K562 (cell line): ENCODE results near the gene ULK2. TPM values are rescaled to one million over a fixed set of nuclear protein-coding genes. Genes with fewer than 3 reads are reported as not detected.

Experiments
- ATAC-seq: fragments of 200-7000 bp; cut with Tn5 transposase; 3 replicates; pipeline ENCODE4 v1.9.1; 2020; ENCODE audit warnings: moderate library complexity
- BruUV-seq: library from RNA; stranded (reverse); fragments of 400-500 nt; replicated peaks from 2 replicates; lab custom pipeline; 2021; lab: Mats Ljungman, UMichigan
- CTCF ChIA-PET: fragments of 300-600 bp; formaldehyde crosslinking; extraction: SDS; loops from one replicate; lab custom pipeline; 2021; ENCODE audit warnings: low intra/inter-chr PET ratio; lab: Yijun Ruan, JAX
- POLR2A ChIA-PET: fragments of 300-600, 350-650 bp; sonication (Branson Sonifier 250); formaldehyde crosslinking; extraction: SDS; loops from one replicate; lab custom pipeline; 2021; ENCODE audit warnings: antibody characterized with exemption, inconsistent platforms; lab: Yijun Ruan, JAX
- DNase-seq, 4 experiments: peaks; one replicate each; pipeline versions ENCODE4 v3.0.0 to v3.0.0-alpha.2; 2011 to 2018; ENCODE audit warnings: low spot score in 3 of 4, mixed read lengths in 3 of 4; ENCODE audit errors: extremely low read depth in 1 of 4
- FAIRE-seq: peaks from 2 replicates; lab custom pipeline; 2011; peaks lifted over from hg19 to GRCh38; lab: Jason Lieb, UNC
- H2AFZ ChIP-seq: 2 replicates; pipeline ENCODE4 v1.6.0; 2011; ENCODE audit warnings: low read depth, low read length, control low read depth, inconsistent platforms
- H3K27ac ChIP-seq: fragments of 200-600 bp; 3 replicates; pipeline ENCODE4 v1.8.0; 2011; ENCODE audit warnings: low read depth, mild to moderate bottlenecking, control low read depth, inconsistent platforms, low read length, moderate library complexity, mixed read lengths; ENCODE audit errors: extremely low read depth
- H3K27me3 ChIP-seq, 2 experiments: fragments of 300-600 bp in 1 of 2; 2 replicates in 1 of 2; 3 replicates in 1 of 2; pipeline versions ENCODE4 v1.6.0 to v1.8.0; 2011; ENCODE audit warnings: inconsistent platforms in 2 of 2, low read length in 2 of 2, mild to moderate bottlenecking in 1 of 2, mixed read lengths in 1 of 2, moderate library complexity in 1 of 2; ENCODE audit not compliant: control insufficient read depth in 2 of 2, insufficient read depth in 2 of 2
- H3K36me3 ChIP-seq: fragments of 300-600 bp; 3 replicates; pipeline ENCODE4 v1.8.0; 2011; ENCODE audit warnings: mild to moderate bottlenecking, low read length, inconsistent platforms; ENCODE audit not compliant: control insufficient read depth, insufficient read depth
- H3K4me1 ChIP-seq, 2 experiments: fragments of 200-600 bp in 1 of 2; replicated peaks in 1 of 2; 2 replicates in 1 of 2; 3 replicates in 1 of 2; pipeline versions ENCODE4 v1.5.1 to v1.8.0; 2011; ENCODE audit warnings: inconsistent platforms in 2 of 2, low read length in 2 of 2, mild to moderate bottlenecking in 1 of 2, mixed read lengths in 1 of 2, moderate library complexity in 1 of 2; ENCODE audit not compliant: control insufficient read depth in 2 of 2, insufficient read depth in 2 of 2
- H3K4me2 ChIP-seq: 2 replicates; pipeline ENCODE4 v1.6.1; 2011; ENCODE audit warnings: low read length, control low read depth, inconsistent platforms, mixed read lengths; ENCODE audit not compliant: insufficient read depth
- H3K4me3 ChIP-seq: fragments of 200-600 bp; sonication (generic), shearing (Covaris generic); 2 replicates; pipeline ENCODE4 v1.5.1; 2016; ENCODE audit warnings: control low read depth, inconsistent platforms
- H3K79me2 ChIP-seq: fragments of 200-600 bp; 3 replicates; pipeline ENCODE4 v1.8.0; 2011; ENCODE audit warnings: low read length, inconsistent platforms; ENCODE audit not compliant: control insufficient read depth, insufficient read depth
- H3K9ac ChIP-seq, 2 experiments: 2 replicates each; pipeline versions ENCODE4 v1.6.0 to v1.6.1; 2011; ENCODE audit warnings: low read depth in 2 of 2, low read length in 2 of 2, control low read depth in 1 of 2, inconsistent platforms in 1 of 2, mild to moderate bottlenecking in 1 of 2, mixed read lengths in 1 of 2; ENCODE audit not compliant: insufficient read depth in 1 of 2
- H3K9me1 ChIP-seq: one replicate; pipeline ENCODE4 v1.6.0; 2011; ENCODE audit warnings: inconsistent platforms, mild to moderate bottlenecking, low read length, moderate library complexity; ENCODE audit not compliant: control insufficient read depth, insufficient read depth
- H3K9me3 ChIP-seq: replicated peaks from 2 replicates; pipeline ENCODE4 v1.5.1; 2011; ENCODE audit warnings: low read depth, low read length, inconsistent platforms; ENCODE audit not compliant: control insufficient read depth, insufficient read depth
- H4K20me1 ChIP-seq: replicated peaks from 2 replicates; pipeline ENCODE4 v1.6.1; 2011; ENCODE audit warnings: low read length, inconsistent platforms, mixed read lengths; ENCODE audit not compliant: control insufficient read depth, insufficient read depth
- CBFA2T2 ChIP-seq: fragments of 450-650 bp; conservative IDR thresholded peaks from 2 replicates; pipeline ENCODE4 v1.6.1; 2017; ENCODE audit warnings: mild to moderate bottlenecking
- HES1 ChIP-seq: fragments of 450-650 bp; IDR thresholded peaks from 2 replicates; pipeline ENCODE4 v1.6.1; 2016; ENCODE audit warnings: low read depth, mild to moderate bottlenecking, moderate library complexity
- ILK ChIP-seq: fragments of 450-650 bp; IDR thresholded peaks from 2 replicates; pipeline ENCODE4 v1.6.1; 2016; ENCODE audit warnings: missing genetic modification characterization, low read depth, mild to moderate bottlenecking, missing compliant biosample characterization, moderate library complexity, borderline replicate concordance
- KAT2B ChIP-seq: IDR thresholded peaks from one replicate; pipeline ENCODE4 v1.6.1; 2012; ENCODE audit warnings: low read depth, mild to moderate bottlenecking, control low read depth, inconsistent platforms, low read length, moderate library complexity
- L3MBTL2 ChIP-seq: fragments of 450-650 bp; IDR thresholded peaks from 2 replicates; pipeline ENCODE4 v1.6.1; 2016; ENCODE audit warnings: mild to moderate bottlenecking, moderate library complexity
- LARP7 ChIP-seq: fragments of 450-650 bp; IDR thresholded peaks from 2 replicates; pipeline ENCODE4 v1.6.1; 2016
- MTA1 ChIP-seq: fragments of 450-650 bp; IDR thresholded peaks from 2 replicates; pipeline ENCODE4 v1.6.1; 2017; ENCODE audit warnings: borderline replicate concordance
- NR1H2 ChIP-seq: sonication (generic); formaldehyde crosslinking; IDR thresholded peaks from 2 replicates; pipeline ENCODE4 v1.4.0; 2020; ENCODE audit warnings: mild to moderate bottlenecking, missing genetic modification reagents
- PYGO2 ChIP-seq: fragments of 450-650 bp; IDR thresholded peaks from 2 replicates; pipeline ENCODE4 v1.6.1; 2016; ENCODE audit warnings: mild to moderate bottlenecking, missing genetic modification characterization, moderate library complexity, missing compliant biosample characterization
- ZNF212 ChIP-seq: fragments of 450-650 bp; formaldehyde crosslinking; IDR thresholded peaks from 2 replicates; pipeline ENCODE4 v1.4.0; 2020; ENCODE audit warnings: mild to moderate bottlenecking
- ZNF589 ChIP-seq: fragments of 200-800 bp; sonication (Bioruptor generic); IDR thresholded peaks from 2 replicates; pipeline ENCODE4 v1.6.1; 2016; ENCODE audit warnings: low read depth, missing genetic modification characterization, missing compliant biosample characterization
- WGBS: fragments of 100-300 bp; shearing (Covaris generic); methylation state at CpG from one replicate; pipeline ENCODE4 v1.1.6; 2016; ENCODE audit warnings: low coverage, mixed read lengths; ENCODE audit not compliant: insufficient coverage; ENCODE audit errors: missing lambda C conversion rate; 5-methylcytosine and 5-hydroxymethylcytosine counted together
- in situ Hi-C: fragments of 300-500 bp; cut with MboI; formaldehyde crosslinking; loops from 4 replicates; pipeline ENCODE4 v1.15.0; 2018; ENCODE audit warnings: inconsistent platforms, mixed read lengths
- intact Hi-C: fragments of 100-400 bp; cut with micrococcal nuclease; formaldehyde crosslinking; loops from 2 replicates; pipeline ENCODE4 v1.14.2; 2022
- polyA plus RNA-seq, 8 experiments: library from polyadenylated mRNA; depleted of rRNA in 4 of 8; stranded (reverse) in 5 of 8; unstranded in 3 of 8; fragments of >200 nt; fragmentation: Nextera tagmentation in 2 of 8; fragmentation: Illumina TruSeq in 1 of 8; extraction: Ambion mirVana in 2 of 8; extraction: Trizol in 1 of 8; gene quantifications; 2 replicates each; pipeline versions ENCODE4 v1.2.1 to v1.2.3, GENCODE V29; 2011 to 2014; ENCODE audit warnings: inconsistent platforms in 1 of 8, missing spikeins in 1 of 8
- total RNA-seq, 7 experiments: library from RNA; depleted of rRNA in 6 of 7; stranded (reverse); fragments of >200 nt in 6 of 7; fragmentation: Illumina TruSeq in 2 of 7; extraction: Trizol in 2 of 7; gene quantifications; 2 replicates each; pipeline versions ENCODE4 v1.2.1 to v1.2.3, GENCODE V29; 2011 to 2021; ENCODE audit warnings: low replicate concordance in 1 of 7

ULK2 gene
- total and polyA plus RNA-seq, 9 of the 15 experiments (the other 6 are each of a cell fraction or from before 2014, with no cell fraction given), result 0.01 to 0.18 (median 0.07) TPM; not detected in 5

- POLR2A ChIA-PET, result no interaction called here
- DNase-seq (no peak), ATAC-seq (no peak), FAIRE-seq (no peak)
- WGBS, result 60% methylated on average over 6 of the region's 23 CpGs
- Histone ChIP-seq H3K4me1 (no peaks in the 10 kb centered on the region; a peak in 1 of 5 replicates), H3K9ac (no peak overlapping the region), H3K27me3 (no peaks in the 10 kb centered on the region), H3K4me3 (no peak overlapping the region), H3K9me1 (no peaks in the 10 kb centered on the region), H4K20me1 (no peaks in the 10 kb centered on the region), H3K36me3 (no peaks in the 10 kb centered on the region), H2AFZ (no peak overlapping the region), H3K9me3 (no peaks in the 10 kb centered on the region), H3K79me2 (no peaks in the 10 kb centered on the region), H3K27ac (no peak overlapping the region), H3K4me2 (no peak overlapping the region)
- intact Hi-C loops (no loop called here), in situ Hi-C loops (no loop called here)
- TF ChIP-seq ZNF589 (CRISPR knock-in tag), result no peak
- TF ChIP-seq L3MBTL2, result no peak
- no peak for TF ChIP-seq LARP7
- no peak for TF ChIP-seq CBFA2T2
- TF ChIP-seq KAT2B, result no peak
- TF ChIP-seq MTA1, result no peak
- BruUV-seq, result no TSS peak
- CTCF ChIA-PET, result no interaction called here
Measured at GRCh38 chr17:19868079-19868395, 301 bp upstream of the ULK2 start.

- Histone ChIP-seq H3K4me2 (no peak overlapping the region), H3K9me1 (no peaks in the 10 kb centered on the region), H3K79me2 (no peaks in the 10 kb centered on the region), H3K27me3 (no peaks in the 10 kb centered on the region), H3K9me3 (no peaks in the 10 kb centered on the region), H3K4me1 (no peaks in the 10 kb centered on the region; a peak in 1 of 5 replicates), H2AFZ (no peak overlapping the region), H3K4me3 (no peak overlapping the region), H3K9ac (no peak overlapping the region), H3K36me3 (no peaks in the 10 kb centered on the region), H3K27ac (no peak overlapping the region), H4K20me1 (no peaks in the 10 kb centered on the region)
- DNase-seq, result no peak
- no peak for FAIRE-seq
- POLR2A ChIA-PET, result no interaction called here
- intact Hi-C loops (no loop called here), in situ Hi-C loops (no loop called here)
- no peak for ATAC-seq
- TF ChIP-seq HES1 (no peak), ILK (tag) (no peak), ZNF212 (CRISPR knock-in tag) (no peak), NR1H2 (CRISPR knock-in tag) (no peak), PYGO2 (tag) (no peak)
- WGBS, result 40% methylated on average over 1 of the region's 27 CpGs
- CTCF ChIA-PET, result no interaction called here
- no TSS peak for BruUV-seq
Measured at GRCh38 chr17:19867079-19867328, 732 bp downstream of the ULK2 start.
